Testis (tissue), 2 donors: ENCODE measurements around the gene CTSD.

Experiments used
- CTCF ChIP-seq, 3 experiments: fragments of 450-650 bp in 2 of 3; fragments of 200-600 bp in 1 of 3; sonication (generic) in 1 of 3; IDR thresholded peaks; one replicate each; pipeline ENCODE4 v1.5.1; 2016 to 2019; ENCODE audit warnings: antibody characterized with exemption in 3 of 3, mild to moderate bottlenecking in 2 of 3, moderate library complexity in 1 of 3
- POLR2A ChIP-seq: fragments of 450-650 bp; IDR thresholded peaks from one replicate; pipeline ENCODE4 v1.6.1; 2017; ENCODE audit warnings: antibody characterized with exemption, mild to moderate bottlenecking, moderate library complexity

- no peak for TF ChIP-seq CTCF (IDR thresholded peaks at IDR 0.05)
- no peak for TF ChIP-seq POLR2A
Observed at GRCh38 chr11:1714908-1715885, 48.5 kb downstream of the CTSD start.
